ENCODE results near the gene LY6G6C.

DNA sequence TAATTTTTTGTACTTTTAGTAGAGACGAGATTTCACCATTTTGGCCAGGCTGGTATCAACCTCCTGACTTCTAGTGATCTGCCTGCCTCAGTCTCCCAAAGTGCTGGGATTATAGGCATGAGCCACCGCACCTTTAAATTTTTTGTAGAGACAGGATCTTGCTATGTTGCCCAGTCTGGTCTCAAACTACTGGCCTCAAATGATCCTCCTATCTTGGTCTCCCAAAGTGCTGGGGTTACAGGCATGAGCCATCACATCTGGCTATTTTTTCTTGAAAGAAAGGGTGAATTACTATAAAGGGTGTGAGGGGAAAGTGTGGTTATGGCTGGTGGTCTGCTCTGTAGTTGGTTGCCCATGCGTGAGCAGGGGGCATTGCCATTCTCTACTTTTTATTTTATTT is 13.3 kb downstream of the LY6G6C start:
- TF ChIP-seq ZNF785 (tag by site-specific recombination; IDR thresholded peaks at IDR 0.05), result no peak
- no peak for TF ChIP-seq ZNF221 (tag by site-specific recombination; IDR thresholded peaks at IDR 0.05; ENCODE audit: borderline replicate concordance)
